ENCODE data around the gene SCNN1A. TPM values are rescaled to one million over a fixed set of nuclear protein-coding genes. Genes with fewer than 3 reads are reported as not detected.

Gene SCNN1A
- total and polyA plus RNA-seq, 5 donors: 0.08 to 0.80 (median 0.36) TPM

GRCh38 chr12:6336889-6337853 lies 38.2 kb downstream of the SCNN1A start:
- Histone ChIP-seq H3K4me3 (ENCODE audit: low read length) (peak overlapping the region; percentile 42), H3K9me3 (ENCODE audit: control insufficient read depth, low read length) (no peaks in the 10 kb centered on the region), H3K27me3 (ENCODE audit: control insufficient read depth, insufficient read depth) (no peaks in the 10 kb centered on the region), H3K4me1 (ENCODE audit: control insufficient read depth, insufficient read depth, low read length) (peaks cover 20% of the 10 kb centered on the region), H3K27ac (ENCODE audit: low read length) (peak overlapping the region; percentile 90)
- DNase-seq: peak in 1 of 3 donors; percentile 80
- peak; percentile 0 for ATAC-seq
- intact Hi-C loops (cut with DNase I): loop anchor here in 3 of 4 donors (5.0 to 10.0 kb wide), 2 partner anchors 45 to 48 kb away; partner anchors contain the start of gene LTBR (in 3 of the 3)
- 24% methylated on average over 15 of the region's 15 CpGs for WGBS

GRCh38 chr12:6336079-6336888 lies 39.1 kb downstream of the SCNN1A start:
- ATAC-seq (peak; percentile 89), DNase-seq (peak; percentile 98)
- H3K27me3 ChIP-seq (ENCODE audit: control insufficient read depth, insufficient read depth): no peaks in the 10 kb centered on the region
- WGBS: 0% methylated on average over 12 of the region's 12 CpGs
- peak overlapping the region; percentile 42 for H3K4me3 ChIP-seq (ENCODE audit: low read length)
- intact Hi-C loops (cut with DNase I): loop anchor here in 3 of 4 donors (5.0 to 10.0 kb wide), 2 partner anchors 46 to 49 kb away; partner anchors contain the start of gene LTBR (in 3 of the 3)
- H3K27ac ChIP-seq (ENCODE audit: low read length): peak overlapping the region; percentile 90
- peaks cover 20% of the 10 kb centered on the region for H3K4me1 ChIP-seq (ENCODE audit: control insufficient read depth, insufficient read depth, low read length)
- H3K9me3 ChIP-seq (ENCODE audit: control insufficient read depth, low read length): no peaks in the 10 kb centered on the region

GRCh38 chr12:6335451-6336078 lies 39.8 kb downstream of the SCNN1A start:
- Histone ChIP-seq H3K27ac (ENCODE audit: low read length) (peak overlapping the region; percentile 90), H3K27me3 (ENCODE audit: control insufficient read depth, insufficient read depth) (no peaks in the 10 kb centered on the region), H3K9me3 (ENCODE audit: control insufficient read depth, low read length) (no peaks in the 10 kb centered on the region), H3K4me3 (ENCODE audit: low read length) (peak overlapping the region; percentile 33), H3K4me1 (ENCODE audit: control insufficient read depth, insufficient read depth, low read length) (peaks cover 20% of the 10 kb centered on the region)
- ATAC-seq (peak; percentile 34 to 57), DNase-seq (peak; percentile 83 to 87 (median 87))
- intact Hi-C loops (cut with DNase I): loop anchor here in 3 of 4 donors (5.0 to 10.0 kb wide), 2 partner anchors 47 to 49 kb away; partner anchors contain the start of gene LTBR (in 3 of the 3)
- whole genome bisulfite sequencing: 3% methylated on average over 11 of the region's 11 CpGs

GRCh38 chr12:6334940-6335450 lies 40.4 kb downstream of the SCNN1A start:
- Histone ChIP-seq H3K4me3 (ENCODE audit: low read length) (peak overlapping the region; percentile 33), H3K27ac (ENCODE audit: low read length) (peak overlapping the region; percentile 90), H3K9me3 (ENCODE audit: control insufficient read depth, low read length) (no peaks in the 10 kb centered on the region), H3K27me3 (ENCODE audit: control insufficient read depth, insufficient read depth) (no peaks in the 10 kb centered on the region), H3K4me1 (ENCODE audit: control insufficient read depth, insufficient read depth, low read length) (peaks cover 20% of the 10 kb centered on the region)
- WGBS: 36% methylated on average over 13 of the region's 13 CpGs
- ATAC-seq: no peak
- DNase-seq: peak in 2 of 3 donors; percentile 40 to 50
- intact Hi-C loops (cut with DNase I): loop anchor here in 3 of 4 donors (5.0 to 10.0 kb wide), 2 partner anchors 47 to 50 kb away; partner anchors contain the start of gene LTBR (in 3 of the 3)

GRCh38 chr12:6334359-6334758 lies 41.0 kb downstream of the SCNN1A start:
- peak overlapping the region; percentile 90 for H3K27ac ChIP-seq (ENCODE audit: low read length)
- intact Hi-C loops (cut with DNase I): loop anchor here in 1 of 4 donors (10.0 kb wide), 1 partner anchor 50 kb away; the partner anchor contains the start of gene LTBR
- no peaks in the 10 kb centered on the region for H3K27me3 ChIP-seq (ENCODE audit: control insufficient read depth, insufficient read depth)
- WGBS: 64% methylated on average over 5 of the region's 5 CpGs
- DNase-seq (peak in 1 of 3 donors; percentile 10), ATAC-seq (no peak)
- H3K4me3 ChIP-seq (ENCODE audit: low read length): no peak overlapping the region
- no peaks in the 10 kb centered on the region for H3K9me3 ChIP-seq (ENCODE audit: control insufficient read depth, low read length)
- peaks cover 20% of the 10 kb centered on the region for H3K4me1 ChIP-seq (ENCODE audit: control insufficient read depth, insufficient read depth, low read length)

GRCh38 chr12:6333566-6333965 lies 41.8 kb downstream of the SCNN1A start:
- no peaks in the 10 kb centered on the region for H3K9me3 ChIP-seq (ENCODE audit: control insufficient read depth, low read length)
- H3K27me3 ChIP-seq (ENCODE audit: control insufficient read depth, insufficient read depth): no peaks in the 10 kb centered on the region
- intact Hi-C loops (cut with DNase I): loop anchor here in 1 of 4 donors (10.0 kb wide), 1 partner anchor 51 kb away; the partner anchor contains the start of gene LTBR
- no peak overlapping the region for H3K4me3 ChIP-seq (ENCODE audit: low read length)
- DNase-seq: peak in 1 of 3 donors; percentile 16
- WGBS: 77% methylated on average over 9 of the region's 9 CpGs
- H3K27ac ChIP-seq (ENCODE audit: low read length): peak overlapping the region; percentile 31
- peaks cover 20% of the 10 kb centered on the region for H3K4me1 ChIP-seq (ENCODE audit: control insufficient read depth, insufficient read depth, low read length)
- no peak for ATAC-seq

GRCh38 chr12:6333029-6333428 lies 42.3 kb downstream of the SCNN1A start:
- intact Hi-C loops (cut with DNase I): loop anchor here in 1 of 4 donors (10.0 kb wide), 1 partner anchor 52 kb away; the partner anchor contains the start of gene LTBR
- 76% methylated on average over 9 of the region's 9 CpGs for whole genome bisulfite sequencing
- no peak overlapping the region for H3K27ac ChIP-seq (ENCODE audit: low read length)

GRCh38 chr12:6332459-6332858 lies 42.9 kb downstream of the SCNN1A start:
- Histone ChIP-seq H3K9me3 (ENCODE audit: control insufficient read depth, low read length) (no peaks in the 10 kb centered on the region), H3K4me3 (ENCODE audit: low read length) (no peak overlapping the region), H3K4me1 (ENCODE audit: control insufficient read depth, insufficient read depth, low read length) (peaks cover 17% of the 10 kb centered on the region), H3K27me3 (ENCODE audit: control insufficient read depth, insufficient read depth) (no peaks in the 10 kb centered on the region), H3K27ac (ENCODE audit: low read length) (no peak overlapping the region)
- intact Hi-C loops (cut with DNase I): loop anchor here in 1 of 4 donors (10.0 kb wide), 1 partner anchor 52 kb away; the partner anchor contains the start of gene LTBR
- DNase-seq (no peak), ATAC-seq (no peak)
- 81% methylated on average over 4 of the region's 4 CpGs for WGBS

More at GRCh38 chr12:6333029-6333428, 42.3 kb downstream of the SCNN1A start:
- DNase-seq: peak in 1 of 3 donors; percentile 68
- Histone ChIP-seq H3K27me3 (ENCODE audit: control insufficient read depth, insufficient read depth) (no peaks in the 10 kb centered on the region), H3K4me1 (ENCODE audit: control insufficient read depth, insufficient read depth, low read length) (peaks cover 18% of the 10 kb centered on the region), H3K4me3 (ENCODE audit: low read length) (no peak overlapping the region), H3K9me3 (ENCODE audit: control insufficient read depth, low read length) (no peaks in the 10 kb centered on the region)
- no peak for ATAC-seq

- no peak for ATAC-seq
- Histone ChIP-seq H3K4me1 (ENCODE audit: control insufficient read depth, insufficient read depth, low read length) (peaks cover 17% of the 10 kb centered on the region), H3K27me3 (ENCODE audit: control insufficient read depth, insufficient read depth) (no peaks in the 10 kb centered on the region), H3K4me3 (ENCODE audit: low read length) (no peak overlapping the region), H3K27ac (ENCODE audit: low read length) (no peak overlapping the region), H3K9me3 (ENCODE audit: control insufficient read depth, low read length) (no peaks in the 10 kb centered on the region)
- 79% methylated on average over 4 of the region's 4 CpGs for WGBS
- no peak for DNase-seq
- intact Hi-C loops (cut with DNase I): loop anchor here in 1 of 4 donors (10.0 kb wide), 1 partner anchor 54 kb away; the partner anchor contains the start of gene LTBR
Measured at GRCh38 chr12:6330999-6331714, 44.2 kb downstream of the SCNN1A start.

Measured in right cardiac atrium (tissue), 5 donors.